ENCODE measurements around the gene ANO9.

GRCh38 chr11:377883-378500, 63.8 kb downstream of the ANO9 start:
- TF ChIP-seq CTCF (IDR thresholded peaks at IDR 0.05; ENCODE audit: low read length) (no peak), EZH2 (IDR thresholded peaks at IDR 0.05; ENCODE audit: borderline replicate concordance, low read length) (no peak)

Measured in OCI-LY1 (cell line).